HL-60 (cell line): ENCODE data around the gene ANKRD62.
"Not testable (repeated sequence)": the region's sequence is repeated elsewhere in the genome, so short reads cannot be mapped to it uniquely, and the experiment has no call there.

Experiments used
- DNase-seq, 2 experiments: peaks; one replicate each; pipeline ENCODE4 v3.0.0-alpha.2; 2010 to 2020; ENCODE audit warnings: low read depth in 1 of 2, low spot score in 1 of 2
- H3K27ac ChIP-seq: fragments of 250-450 bp; sonication (Bioruptor Pico); replicated peaks from 2 replicates; pipeline ENCODE4 v1.5.1; 2020; ENCODE audit warnings: mild to moderate bottlenecking, moderate library complexity
- H3K27me3 ChIP-seq: fragments of 250-450 bp; sonication (Bioruptor Pico); 2 replicates; pipeline ENCODE4 v1.5.1; 2021; ENCODE audit warnings: mild to moderate bottlenecking, moderate library complexity; ENCODE audit not compliant: insufficient read depth, poor library complexity, severe bottlenecking
- H3K4me3 ChIP-seq: replicated peaks from 2 replicates; pipeline ENCODE4 v1.5.1; 2011; ENCODE audit warnings: mild to moderate bottlenecking, control low read depth, low read length; ENCODE audit not compliant: insufficient read depth
- GABPA ChIP-seq: IDR thresholded peaks from 2 replicates; pipeline ENCODE4 v1.6.1; 2012; ENCODE audit warnings: low read depth
- POLR2AphosphoS5 ChIP-seq: IDR thresholded peaks from 2 replicates; pipeline ENCODE4 v1.6.1; 2012; ENCODE audit warnings: low read depth
- SPI1 ChIP-seq: IDR thresholded peaks from 2 replicates; pipeline ENCODE4 v1.6.1; 2012; ENCODE audit warnings: low read depth, mild to moderate bottlenecking, borderline replicate concordance
- TF ChIP-seq, protein P1 (sequence below): IDR thresholded peaks from one replicate; pipeline ENCODE4 v1.5.1; 2011; ENCODE audit warnings: low read length, control low read depth, inconsistent platforms; ENCODE audit not compliant: insufficient read depth
- TF ChIP-seq, protein P2 (sequence below): IDR thresholded peaks from 2 replicates; pipeline ENCODE4 v1.6.1; 2012; ENCODE audit warnings: low read depth; ENCODE audit not compliant: insufficient replicate concordance

The ANKRD62 gene

GRCh38 chr18:12113999-12114646 lies 20.5 kb downstream of the ANKRD62 start:
- peaks cover 18% of the 10 kb centered on the region for H3K27me3 ChIP-seq
- DNase-seq: no peak
- TF ChIP-seq SPI1 (no peak), GABPA (no peak), POLR2AphosphoS5 (no peak)
- TF ChIP-seq, protein P1, sequence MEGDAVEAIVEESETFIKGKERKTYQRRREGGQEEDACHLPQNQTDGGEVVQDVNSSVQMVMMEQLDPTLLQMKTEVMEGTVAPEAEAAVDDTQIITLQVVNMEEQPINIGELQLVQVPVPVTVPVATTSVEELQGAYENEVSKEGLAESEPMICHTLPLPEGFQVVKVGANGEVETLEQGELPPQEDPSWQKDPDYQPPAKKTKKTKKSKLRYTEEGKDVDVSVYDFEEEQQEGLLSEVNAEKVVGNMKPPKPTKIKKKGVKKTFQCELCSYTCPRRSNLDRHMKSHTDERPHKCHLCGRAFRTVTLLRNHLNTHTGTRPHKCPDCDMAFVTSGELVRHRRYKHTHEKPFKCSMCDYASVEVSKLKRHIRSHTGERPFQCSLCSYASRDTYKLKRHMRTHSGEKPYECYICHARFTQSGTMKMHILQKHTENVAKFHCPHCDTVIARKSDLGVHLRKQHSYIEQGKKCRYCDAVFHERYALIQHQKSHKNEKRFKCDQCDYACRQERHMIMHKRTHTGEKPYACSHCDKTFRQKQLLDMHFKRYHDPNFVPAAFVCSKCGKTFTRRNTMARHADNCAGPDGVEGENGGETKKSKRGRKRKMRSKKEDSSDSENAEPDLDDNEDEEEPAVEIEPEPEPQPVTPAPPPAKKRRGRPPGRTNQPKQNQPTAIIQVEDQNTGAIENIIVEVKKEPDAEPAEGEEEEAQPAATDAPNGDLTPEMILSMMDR: no peak
- TF ChIP-seq, protein P2, sequence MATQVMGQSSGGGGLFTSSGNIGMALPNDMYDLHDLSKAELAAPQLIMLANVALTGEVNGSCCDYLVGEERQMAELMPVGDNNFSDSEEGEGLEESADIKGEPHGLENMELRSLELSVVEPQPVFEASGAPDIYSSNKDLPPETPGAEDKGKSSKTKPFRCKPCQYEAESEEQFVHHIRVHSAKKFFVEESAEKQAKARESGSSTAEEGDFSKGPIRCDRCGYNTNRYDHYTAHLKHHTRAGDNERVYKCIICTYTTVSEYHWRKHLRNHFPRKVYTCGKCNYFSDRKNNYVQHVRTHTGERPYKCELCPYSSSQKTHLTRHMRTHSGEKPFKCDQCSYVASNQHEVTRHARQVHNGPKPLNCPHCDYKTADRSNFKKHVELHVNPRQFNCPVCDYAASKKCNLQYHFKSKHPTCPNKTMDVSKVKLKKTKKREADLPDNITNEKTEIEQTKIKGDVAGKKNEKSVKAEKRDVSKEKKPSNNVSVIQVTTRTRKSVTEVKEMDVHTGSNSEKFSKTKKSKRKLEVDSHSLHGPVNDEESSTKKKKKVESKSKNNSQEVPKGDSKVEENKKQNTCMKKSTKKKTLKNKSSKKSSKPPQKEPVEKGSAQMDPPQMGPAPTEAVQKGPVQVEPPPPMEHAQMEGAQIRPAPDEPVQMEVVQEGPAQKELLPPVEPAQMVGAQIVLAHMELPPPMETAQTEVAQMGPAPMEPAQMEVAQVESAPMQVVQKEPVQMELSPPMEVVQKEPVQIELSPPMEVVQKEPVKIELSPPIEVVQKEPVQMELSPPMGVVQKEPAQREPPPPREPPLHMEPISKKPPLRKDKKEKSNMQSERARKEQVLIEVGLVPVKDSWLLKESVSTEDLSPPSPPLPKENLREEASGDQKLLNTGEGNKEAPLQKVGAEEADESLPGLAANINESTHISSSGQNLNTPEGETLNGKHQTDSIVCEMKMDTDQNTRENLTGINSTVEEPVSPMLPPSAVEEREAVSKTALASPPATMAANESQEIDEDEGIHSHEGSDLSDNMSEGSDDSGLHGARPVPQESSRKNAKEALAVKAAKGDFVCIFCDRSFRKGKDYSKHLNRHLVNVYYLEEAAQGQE: no peak

GRCh38 chr18:12119358-12119757 lies 25.7 kb downstream of the ANKRD62 start:
- TF ChIP-seq GABPA (no peak), POLR2AphosphoS5 (no peak), SPI1 (no peak)
- TF ChIP-seq, protein P2: no peak
- TF ChIP-seq, protein P1: no peak
- no peak overlapping the region for H3K4me3 ChIP-seq
- H3K27me3 ChIP-seq: peaks cover 13% of the 10 kb centered on the region
- DNase-seq: no peak
- no peak overlapping the region for H3K27ac ChIP-seq

More at GRCh38 chr18:12113999-12114646, 20.5 kb downstream of the ANKRD62 start:
- no peak overlapping the region for H3K4me3 ChIP-seq
- no peak overlapping the region for H3K27ac ChIP-seq

DNA sequence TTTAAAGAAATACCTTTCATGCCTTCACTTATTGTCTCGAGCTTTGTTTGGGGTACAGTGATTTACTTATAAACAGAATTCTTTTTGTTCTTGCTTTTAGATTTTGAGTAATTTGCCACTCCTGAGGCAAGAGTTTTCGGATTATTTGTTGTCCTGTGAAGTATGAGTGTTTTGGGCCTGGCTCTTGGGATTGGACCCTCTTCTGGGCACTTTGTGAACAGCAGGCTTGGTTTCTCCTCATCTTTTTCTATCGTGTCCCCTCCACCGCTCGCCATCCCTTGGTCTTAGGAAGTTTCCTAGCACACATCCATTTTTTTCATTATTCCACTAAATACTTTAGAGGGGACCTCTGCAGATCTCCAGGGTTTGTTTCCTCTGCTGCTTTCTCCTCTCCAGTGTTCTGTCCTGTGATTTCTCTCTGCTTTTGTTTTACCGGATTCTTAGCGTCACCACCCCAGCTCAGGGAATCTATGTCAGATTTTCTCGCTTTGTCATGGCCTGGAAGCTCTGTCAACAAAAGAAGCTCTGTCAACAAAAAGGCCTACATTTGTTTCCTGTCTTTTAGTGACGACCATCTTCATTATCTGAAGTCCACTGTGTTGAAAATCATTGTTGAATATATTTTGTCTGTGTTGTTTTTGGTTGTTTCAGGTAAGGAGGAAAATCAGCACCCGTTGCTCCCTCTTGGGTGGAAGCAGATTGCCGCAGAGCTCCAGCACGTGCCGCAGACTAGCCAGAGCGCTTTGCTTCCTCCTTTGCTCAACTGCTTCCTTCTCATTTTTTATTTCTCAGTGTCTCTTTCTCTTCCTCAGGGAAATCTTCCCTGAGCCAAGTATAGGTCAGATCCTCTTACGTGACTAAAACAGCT lies 27.8 kb downstream of the ANKRD62 start:
- TF ChIP-seq POLR2AphosphoS5: no peak
- TF ChIP-seq, protein P2: no peak
- TF ChIP-seq, protein P1: no peak
- TF ChIP-seq SPI1: no peak
- TF ChIP-seq GABPA: no peak
- no peak for DNase-seq
- no peak overlapping the region for H3K4me3 ChIP-seq
- no peak overlapping the region for H3K27ac ChIP-seq
- peaks cover 15% of the 10 kb centered on the region for H3K27me3 ChIP-seq

GRCh38 chr18:12122043-12122389 lies 28.4 kb downstream of the ANKRD62 start:
- peaks cover 14% of the 10 kb centered on the region for H3K27me3 ChIP-seq
- DNase-seq, H3K4me3 ChIP-seq, H3K27ac ChIP-seq: not testable (repeated sequence)

GRCh38 chr18:12127647-12128046 lies 34.0 kb downstream of the ANKRD62 start:
- not testable (repeated sequence) for H3K27me3 ChIP-seq, H3K4me3 ChIP-seq, DNase-seq, H3K27ac ChIP-seq
